GM18858 (cell line): ENCODE data around the gene DENND5B.
"Not testable (repeated sequence)": the region's sequence is repeated elsewhere in the genome, so short reads cannot be mapped to it uniquely, and the experiment has no call there.

ENCODE experiments used
- ATAC-seq: cut with Tn5 transposase; IDR thresholded peaks from one replicate; pipeline ENCODE4 v1.9.1; 2021; ENCODE audit not compliant: unreplicated experiment

The DENND5B gene

DNA sequence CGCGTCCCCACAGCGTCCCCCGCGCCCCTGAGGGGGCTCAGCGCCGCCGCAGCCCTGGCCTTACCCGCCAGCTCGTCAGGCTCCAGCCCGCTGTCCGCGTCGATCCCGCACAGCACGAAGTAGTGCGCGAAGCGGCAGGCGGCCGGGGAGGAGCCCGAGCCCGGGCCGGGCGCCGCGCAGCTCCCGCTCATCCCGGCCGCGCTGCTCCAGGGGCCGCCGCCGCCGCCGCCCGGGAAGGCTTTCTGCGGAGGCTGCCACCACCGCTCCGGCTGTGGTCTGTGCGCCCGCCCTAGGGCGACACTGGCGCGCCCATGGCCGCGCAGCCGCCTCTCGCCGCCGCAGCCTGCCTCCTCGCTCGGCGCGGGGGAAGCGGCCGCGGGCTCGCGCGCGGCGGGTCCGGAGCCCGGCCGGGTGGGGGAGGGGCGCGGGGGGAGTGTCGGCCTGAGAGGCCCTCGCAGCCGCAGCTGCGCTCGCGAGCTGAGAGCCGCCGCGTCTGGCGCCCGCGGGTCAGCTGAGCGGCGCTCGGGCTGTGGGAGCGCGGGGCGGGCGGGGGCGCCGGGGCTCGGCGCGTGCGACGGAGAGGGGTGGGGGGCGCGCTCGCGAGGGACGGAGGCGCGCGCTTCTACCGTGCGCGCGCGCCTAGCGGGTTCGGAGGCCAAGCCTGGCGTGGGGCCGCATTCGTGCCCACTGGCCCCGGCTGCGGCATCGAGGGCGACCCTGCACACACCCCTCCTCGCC lies at the start of gene DENND5B:
Gene DENND5B, minus strand, starts transcription at position 495 of the 738 bp plus-strand sequence. Its CDS starts 304 bp downstream, at position 191.
- ATAC-seq = peak; percentile 32

GRCh38 chr12:31634620-31635019 lies 43.7 kb upstream of the DENND5B start:
- no peak for ATAC-seq

GRCh38 chr12:31633464-31633863 lies 42.5 kb upstream of the DENND5B start:
- ATAC-seq = no peak

DNA sequence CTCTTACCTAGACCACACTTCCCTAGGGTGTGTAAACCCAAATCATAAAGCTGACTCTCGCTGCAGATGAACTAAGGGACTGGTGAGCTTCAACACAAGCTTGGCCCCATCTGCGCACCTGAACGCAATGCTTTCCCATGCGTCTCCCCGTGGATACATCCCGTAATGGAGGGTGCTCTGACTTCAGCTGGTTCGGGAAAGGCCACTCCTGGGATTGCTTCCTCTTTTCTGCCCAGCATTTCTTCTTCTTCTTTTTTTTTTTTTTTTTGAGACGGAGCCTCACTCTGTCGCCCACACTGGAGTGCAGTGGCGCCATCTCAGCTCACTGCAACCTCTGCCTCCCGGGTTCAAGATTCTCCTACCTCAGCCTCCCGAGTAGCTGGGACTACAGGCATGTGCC lies 40.9 kb upstream of the DENND5B start:
- ATAC-seq = no peak

DNA sequence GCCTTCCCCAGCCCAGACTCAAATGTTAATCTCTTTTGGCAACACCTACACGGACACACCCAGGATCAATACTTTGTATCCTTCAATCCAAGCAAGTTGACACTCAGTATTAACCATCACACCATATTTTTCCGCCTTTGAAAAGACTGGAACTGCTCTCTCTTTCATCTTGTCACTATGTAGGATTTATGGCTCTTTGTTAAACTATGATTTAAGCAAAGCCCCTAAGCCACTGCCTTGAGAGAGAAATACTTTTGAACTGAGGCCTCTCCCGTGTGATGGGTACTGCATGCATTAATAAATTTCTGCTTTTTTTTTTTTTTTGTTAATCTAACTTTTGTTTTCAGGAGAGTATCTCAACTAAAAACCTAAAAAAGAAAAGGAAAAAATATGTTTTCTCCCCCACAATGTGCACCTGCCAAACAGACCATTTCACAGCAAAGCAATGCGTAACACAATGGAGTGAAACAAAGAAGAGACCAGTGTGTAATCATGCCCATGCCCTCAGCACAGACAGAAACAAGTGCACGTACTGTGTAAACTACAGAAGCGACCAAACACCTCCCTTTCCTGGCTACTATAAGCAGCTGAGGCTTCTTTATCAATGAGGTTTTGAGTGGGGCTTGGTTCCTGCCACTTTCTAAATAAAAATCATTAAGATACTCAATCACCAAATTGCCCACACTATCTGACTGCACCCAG lies 40.2 kb upstream of the DENND5B start:
- no peak for ATAC-seq

GRCh38 chr12:31629756-31630732 lies 39.1 kb upstream of the DENND5B start:
- no peak for ATAC-seq

- ATAC-seq = no peak
These were observed 36.6 kb upstream of the DENND5B start for GRCh38 chr12:31627456-31628054.

GRCh38 chr12:31626270-31626995 lies 35.5 kb upstream of the DENND5B start:
- ATAC-seq = no peak

DNA sequence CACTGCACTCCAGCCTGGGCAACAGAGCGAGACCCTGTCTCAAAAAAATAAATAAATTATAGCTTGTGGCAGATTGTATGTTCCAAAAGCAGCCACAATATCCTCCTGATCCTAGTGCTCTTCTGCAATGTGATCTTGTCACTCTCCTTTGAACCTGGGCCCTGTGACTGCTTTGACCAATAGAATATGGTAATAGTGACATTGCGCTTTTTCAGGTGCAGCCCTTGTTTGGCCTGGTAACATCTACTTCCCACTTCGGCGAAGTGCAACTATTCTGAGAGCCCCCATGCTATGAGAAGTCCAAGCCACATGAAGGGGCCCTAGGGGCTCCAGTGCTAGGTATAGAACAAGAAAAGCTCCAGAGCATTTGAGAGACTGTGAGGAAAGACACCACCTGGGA lies 31.1 kb upstream of the DENND5B start:
- no peak for ATAC-seq

DNA sequence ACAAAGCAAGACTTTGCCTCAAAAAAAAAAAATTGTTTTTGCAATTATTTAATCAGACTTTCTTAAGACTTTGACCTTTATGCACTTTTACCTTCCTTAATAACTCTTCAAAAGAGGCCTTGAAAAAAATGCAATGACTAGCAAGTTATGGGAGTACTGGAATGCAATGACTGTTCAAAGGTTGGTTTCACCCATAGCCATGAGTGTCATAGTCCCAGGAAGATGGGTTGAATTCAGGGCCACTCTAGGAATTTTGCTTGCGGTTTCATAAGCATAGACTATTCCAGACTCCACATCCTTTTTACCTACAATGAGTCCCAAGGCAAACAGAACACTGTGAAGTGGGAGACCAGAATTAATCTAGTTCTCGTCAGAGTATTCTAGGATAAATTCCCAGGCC lies 29.4 kb upstream of the DENND5B start:
- no peak for ATAC-seq

DNA sequence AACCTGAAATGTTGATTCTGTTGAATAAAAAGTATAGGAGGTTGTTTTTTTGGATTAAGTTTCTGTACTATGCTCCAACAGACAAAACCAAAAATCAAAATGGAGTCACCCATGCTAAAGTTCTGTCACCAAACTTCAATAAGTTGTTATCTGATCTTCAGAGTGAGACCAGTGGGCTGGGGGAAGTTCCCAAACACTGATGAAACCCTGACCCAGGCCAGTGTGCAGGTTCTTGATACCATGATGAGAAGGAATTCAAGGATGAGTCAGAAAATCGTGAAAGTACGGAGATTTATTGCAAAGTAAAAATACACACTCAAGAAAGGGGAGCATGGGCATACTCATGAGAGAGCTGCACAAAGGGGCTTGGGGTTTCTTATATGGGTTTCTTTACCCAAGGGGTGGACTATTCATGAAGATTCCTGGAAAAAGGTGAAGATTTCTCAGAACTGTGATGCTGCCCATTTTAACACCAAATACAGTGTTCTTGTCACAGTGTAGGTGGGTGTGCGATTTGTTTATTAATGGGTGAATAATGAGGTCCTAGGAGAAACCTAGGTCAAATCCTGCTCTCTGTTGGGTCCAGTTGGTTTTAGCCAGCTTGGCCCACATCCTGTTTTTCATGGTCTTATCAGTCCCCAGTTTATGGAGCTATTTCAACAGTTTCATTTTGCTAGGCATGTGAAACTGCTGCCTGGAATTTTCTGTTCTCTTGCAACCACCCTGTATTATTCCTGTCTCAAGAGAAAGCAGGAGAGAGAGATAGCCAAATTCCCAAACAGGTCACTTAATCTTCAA lies 27.5 kb upstream of the DENND5B start:
- no peak for ATAC-seq

DNA sequence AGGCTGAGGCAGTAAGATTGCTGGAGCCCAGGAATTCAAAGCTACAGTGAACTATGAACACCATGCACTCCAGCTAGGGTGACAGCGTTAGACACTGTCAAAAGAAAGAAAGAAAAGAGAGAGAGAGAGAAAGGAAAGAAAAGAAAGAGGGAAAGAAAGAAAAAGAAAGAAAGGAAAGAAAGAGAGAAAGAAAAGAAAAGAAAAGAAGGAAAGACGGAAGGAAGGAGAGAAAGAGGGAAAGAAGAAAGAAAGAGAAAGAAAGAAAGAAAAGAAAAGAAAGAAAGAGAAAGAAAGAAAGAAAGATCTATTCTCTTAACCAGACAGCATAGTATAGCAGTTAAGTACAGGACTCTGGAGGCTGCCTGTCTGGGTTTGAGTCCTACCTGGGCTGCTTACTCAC lies 21.9 kb upstream of the DENND5B start:
- ATAC-seq = no peak

GRCh38 chr12:31608299-31608698 lies 17.4 kb upstream of the DENND5B start:
- ATAC-seq = not testable (repeated sequence)

- no peak for ATAC-seq
These were observed 14.6 kb upstream of the DENND5B start for GRCh38 chr12:31605531-31605930.

DNA sequence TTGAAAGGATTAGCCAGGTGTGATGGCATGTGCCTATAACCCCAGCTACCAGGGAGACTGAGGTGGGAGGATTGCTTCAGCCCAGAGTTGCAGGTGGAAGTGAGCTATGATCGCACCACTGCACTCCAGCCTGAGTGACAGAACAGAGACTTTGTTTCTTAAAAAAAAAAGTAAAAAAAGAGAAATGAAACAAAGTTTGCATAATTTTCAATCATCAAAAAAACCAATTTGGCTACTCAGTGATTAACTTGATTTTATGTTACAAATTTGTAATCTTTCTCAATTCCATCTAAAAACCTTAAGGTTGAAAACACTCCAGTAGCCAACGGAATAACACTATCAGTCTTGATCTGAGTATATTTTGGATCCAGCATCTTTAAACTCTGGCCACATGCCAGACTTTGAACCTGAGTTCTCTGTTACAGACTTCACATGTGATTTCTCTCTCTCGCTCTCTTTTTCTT lies 12.6 kb upstream of the DENND5B start:
- peak; percentile 95 for ATAC-seq

GRCh38 chr12:31600750-31601149 lies 9.8 kb upstream of the DENND5B start:
- ATAC-seq = no peak

DNA sequence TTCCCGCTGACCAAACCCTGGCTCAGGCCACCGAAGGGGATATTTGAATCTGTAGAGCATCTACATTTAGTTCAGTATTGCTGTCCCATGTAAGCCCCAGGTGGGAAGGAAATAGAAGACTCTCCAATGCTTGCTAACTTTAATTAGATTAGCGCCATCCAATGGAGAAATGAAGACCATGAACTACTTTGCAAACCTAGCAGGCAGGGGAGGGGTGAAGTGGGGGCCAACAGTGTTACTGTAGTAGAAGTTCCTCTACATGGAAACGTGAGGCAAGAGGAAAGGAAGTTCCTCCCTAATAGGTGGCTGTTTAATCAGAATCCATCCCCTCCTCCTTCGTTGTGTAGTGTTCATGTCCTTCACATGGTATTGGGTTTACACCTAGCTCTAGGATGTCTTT lies 9.3 kb upstream of the DENND5B start:
- ATAC-seq = no peak

DNA sequence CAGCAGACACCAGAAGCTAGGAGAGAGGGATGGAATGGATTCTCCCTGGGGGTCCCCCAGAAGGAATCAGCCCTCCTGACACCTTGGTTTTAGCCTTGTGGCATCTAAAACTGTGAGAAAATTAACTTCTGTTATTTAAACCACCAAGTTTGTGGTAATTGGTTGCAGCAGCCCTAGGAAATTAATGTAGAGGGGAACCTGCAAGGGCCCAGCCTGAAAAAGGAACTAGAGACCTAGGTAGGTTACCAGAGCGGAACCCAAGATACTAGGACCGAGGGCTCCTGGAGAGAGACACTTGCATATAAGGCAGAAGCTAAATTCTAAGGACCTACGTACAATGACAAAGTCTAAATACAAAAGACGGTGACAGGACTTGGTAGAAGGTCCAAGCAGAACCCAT lies 8.1 kb upstream of the DENND5B start:
- ATAC-seq = peak; percentile 51

GRCh38 chr12:31597066-31597465 lies 6.1 kb upstream of the DENND5B start:
- no peak for ATAC-seq
